Muscle layer of duodenum (tissue), 2 donors: ENCODE results near the gene DTX3L.

ENCODE experiments used
- H3K27ac ChIP-seq: one replicate; pipeline ENCODE4 v1.7.0; 2013; ENCODE audit warnings: mild to moderate bottlenecking, low read length
- H3K27me3 ChIP-seq: one replicate; pipeline ENCODE4 v1.7.0; 2013; ENCODE audit warnings: low read depth, mild to moderate bottlenecking, control low read depth, low read length
- H3K36me3 ChIP-seq, 2 donors: one replicate each; pipeline ENCODE4 v1.7.0; 2013; ENCODE audit warnings: low read length in 2 of 2, control low read depth in 1 of 2, mild to moderate bottlenecking in 1 of 2; ENCODE audit not compliant: insufficient read depth in 2 of 2, control insufficient read depth in 1 of 2
- H3K4me1 ChIP-seq, 2 donors: one replicate each; pipeline ENCODE4 v1.7.0; 2013; ENCODE audit warnings: low read length in 2 of 2, mild to moderate bottlenecking in 2 of 2, control low read depth in 1 of 2, moderate library complexity in 1 of 2; ENCODE audit not compliant: insufficient read depth in 2 of 2, control insufficient read depth in 1 of 2
- H3K4me3 ChIP-seq, 2 donors: one replicate each; pipeline ENCODE4 v1.7.0; 2013; ENCODE audit warnings: low read length in 2 of 2, low read depth in 1 of 2, mild to moderate bottlenecking in 1 of 2
- H3K9me3 ChIP-seq, 2 donors: one replicate each; pipeline ENCODE4 v1.7.0; 2013; ENCODE audit warnings: low read length in 2 of 2, control low read depth in 1 of 2, mild to moderate bottlenecking in 1 of 2; ENCODE audit not compliant: control insufficient read depth in 1 of 2
- donor health status: healthy.

DTX3L gene

GRCh38 chr3:122606330-122606729, 42.2 kb downstream of the DTX3L start:
- no peaks in the 10 kb centered on the region for H3K27me3 ChIP-seq
- H3K9me3 ChIP-seq: no peaks in the 10 kb centered on the region
- no peak overlapping the region for H3K27ac ChIP-seq

GRCh38 chr3:122608916-122609315, 44.8 kb downstream of the DTX3L start:
- H3K27ac ChIP-seq: no peak overlapping the region
- H3K4me3 ChIP-seq: no peak overlapping the region
- no peaks in the 10 kb centered on the region for H3K4me1 ChIP-seq
- H3K27me3 ChIP-seq: no peaks in the 10 kb centered on the region
- H3K36me3 ChIP-seq: no peaks in the 10 kb centered on the region
- no peaks in the 10 kb centered on the region for H3K9me3 ChIP-seq

More at GRCh38 chr3:122606330-122606729, 42.2 kb downstream of the DTX3L start:
- Histone ChIP-seq H3K4me1 (no peaks in the 10 kb centered on the region), H3K4me3 (no peak overlapping the region), H3K36me3 (no peaks in the 10 kb centered on the region)

- Histone ChIP-seq H3K9me3 (no peaks in the 10 kb centered on the region), H3K4me1 (no peaks in the 10 kb centered on the region), H3K36me3 (no peaks in the 10 kb centered on the region), H3K4me3 (no peak overlapping the region), H3K27me3 (no peaks in the 10 kb centered on the region), H3K27ac (no peak overlapping the region)
Observed at GRCh38 chr3:122609798-122610559, 45.8 kb downstream of the DTX3L start.

GRCh38 chr3:122612696-122613095, 48.6 kb downstream of the DTX3L start:
- H3K4me1 ChIP-seq: no peaks in the 10 kb centered on the region
- no peak overlapping the region for H3K4me3 ChIP-seq
- H3K9me3 ChIP-seq: no peaks in the 10 kb centered on the region
- no peaks in the 10 kb centered on the region for H3K36me3 ChIP-seq
- no peaks in the 10 kb centered on the region for H3K27me3 ChIP-seq
- no peak overlapping the region for H3K27ac ChIP-seq

GRCh38 chr3:122615303-122615702, 51.2 kb downstream of the DTX3L start:
- Histone ChIP-seq H3K27ac (no peak overlapping the region), H3K9me3 (no peaks in the 10 kb centered on the region), H3K4me1 (no peaks in the 10 kb centered on the region), H3K27me3 (no peaks in the 10 kb centered on the region), H3K4me3 (no peak overlapping the region), H3K36me3 (no peaks in the 10 kb centered on the region)

- H3K4me3 ChIP-seq: no peak overlapping the region
- no peaks in the 10 kb centered on the region for H3K36me3 ChIP-seq
- no peaks in the 10 kb centered on the region for H3K27me3 ChIP-seq
- H3K9me3 ChIP-seq: no peaks in the 10 kb centered on the region
- no peak overlapping the region for H3K27ac ChIP-seq
- no peaks in the 10 kb centered on the region for H3K4me1 ChIP-seq
Observed at GRCh38 chr3:122618614-122619013, 54.5 kb downstream of the DTX3L start.

- Histone ChIP-seq H3K4me1 (no peaks in the 10 kb centered on the region), H3K36me3 (no peaks in the 10 kb centered on the region), H3K27me3 (no peaks in the 10 kb centered on the region), H3K9me3 (no peaks in the 10 kb centered on the region), H3K27ac (no peak overlapping the region), H3K4me3 (no peak overlapping the region)
Observed at GRCh38 chr3:122619040-122619439, 54.9 kb downstream of the DTX3L start.

GRCh38 chr3:122620399-122620798, 56.3 kb downstream of the DTX3L start:
- Histone ChIP-seq H3K4me3 (no peak overlapping the region), H3K4me1 (no peaks in the 10 kb centered on the region), H3K36me3 (no peaks in the 10 kb centered on the region), H3K27ac (no peak overlapping the region), H3K27me3 (no peaks in the 10 kb centered on the region), H3K9me3 (no peaks in the 10 kb centered on the region)

- Histone ChIP-seq H3K36me3 (no peaks in the 10 kb centered on the region), H3K4me3 (no peak overlapping the region)
Observed at GRCh38 chr3:122621112-122621511, 57.0 kb downstream of the DTX3L start.

GRCh38 chr3:122623031-122623829, 59.1 kb downstream of the DTX3L start:
- Histone ChIP-seq H3K36me3 (no peaks in the 10 kb centered on the region), H3K4me3 (no peak overlapping the region), H3K27ac (no peak overlapping the region), H3K4me1 (no peaks in the 10 kb centered on the region), H3K9me3 (no peaks in the 10 kb centered on the region), H3K27me3 (no peaks in the 10 kb centered on the region)

More at GRCh38 chr3:122621112-122621511, 57.0 kb downstream of the DTX3L start:
- Histone ChIP-seq H3K9me3 (no peaks in the 10 kb centered on the region), H3K27ac (no peak overlapping the region), H3K4me1 (no peaks in the 10 kb centered on the region), H3K27me3 (no peaks in the 10 kb centered on the region)
